Chondrocyte (in vitro differentiated cells): ENCODE data around the gene TSR3. TPM values are rescaled to one million over a fixed set of nuclear protein-coding genes. Genes with fewer than 3 reads are reported as not detected.
A peak's percentile ranks its signal among the peaks of the same experiment; 100 is the strongest.

Source experiments
- DNase-seq: peaks from one replicate; pipeline ENCODE4 v3.0.0; 2021; ENCODE audit warnings: mixed read lengths, low spot score
- H3K27ac Mint-ChIP-seq: one replicate; pipeline ENCODE4 v1.8.0; 2021; ENCODE audit warnings: mild to moderate bottlenecking, moderate library complexity, mixed read lengths; ENCODE audit not compliant: unreplicated experiment
- H3K27me3 Mint-ChIP-seq: 2 replicates; pipeline ENCODE4 v1.8.0; 2021; ENCODE audit warnings: low read depth, mixed read lengths
- H3K36me3 Mint-ChIP-seq: 2 replicates; pipeline ENCODE4 v1.8.0; 2021; ENCODE audit warnings: low read depth, mixed read lengths
- H3K4me1 Mint-ChIP-seq: 2 replicates; pipeline ENCODE4 v1.8.0; 2021; ENCODE audit warnings: low read depth, mild to moderate bottlenecking, mixed read lengths
- H3K4me3 Mint-ChIP-seq: one replicate; pipeline ENCODE4 v1.8.0; 2021; ENCODE audit warnings: mild to moderate bottlenecking, moderate library complexity, mixed read lengths; ENCODE audit not compliant: unreplicated experiment
- H3K9me3 Mint-ChIP-seq: 2 replicates; pipeline ENCODE4 v1.8.0; 2021; ENCODE audit warnings: low read depth, mixed read lengths
- total RNA-seq: library from RNA; stranded (reverse); gene quantifications from 3 replicates; pipeline ENCODE4 v1.2.1, GENCODE V29; 2021
- TF ChIP-seq, protein P1 (sequence below): fragments of 200-600 bp; sonication (generic); IDR thresholded peaks from 2 replicates; pipeline ENCODE4 v1.5.0; 2021; ENCODE audit warnings: antibody characterized with exemption, mild to moderate bottlenecking, moderate library complexity

TSR3 gene
- total RNA-seq, 1 donor from 2014 or later = 56.0 TPM

- H3K27ac Mint-ChIP-seq = no peak overlapping the region
- peaks cover 25% of the 10 kb centered on the region for H3K36me3 Mint-ChIP-seq
- TF ChIP-seq, protein P1, sequence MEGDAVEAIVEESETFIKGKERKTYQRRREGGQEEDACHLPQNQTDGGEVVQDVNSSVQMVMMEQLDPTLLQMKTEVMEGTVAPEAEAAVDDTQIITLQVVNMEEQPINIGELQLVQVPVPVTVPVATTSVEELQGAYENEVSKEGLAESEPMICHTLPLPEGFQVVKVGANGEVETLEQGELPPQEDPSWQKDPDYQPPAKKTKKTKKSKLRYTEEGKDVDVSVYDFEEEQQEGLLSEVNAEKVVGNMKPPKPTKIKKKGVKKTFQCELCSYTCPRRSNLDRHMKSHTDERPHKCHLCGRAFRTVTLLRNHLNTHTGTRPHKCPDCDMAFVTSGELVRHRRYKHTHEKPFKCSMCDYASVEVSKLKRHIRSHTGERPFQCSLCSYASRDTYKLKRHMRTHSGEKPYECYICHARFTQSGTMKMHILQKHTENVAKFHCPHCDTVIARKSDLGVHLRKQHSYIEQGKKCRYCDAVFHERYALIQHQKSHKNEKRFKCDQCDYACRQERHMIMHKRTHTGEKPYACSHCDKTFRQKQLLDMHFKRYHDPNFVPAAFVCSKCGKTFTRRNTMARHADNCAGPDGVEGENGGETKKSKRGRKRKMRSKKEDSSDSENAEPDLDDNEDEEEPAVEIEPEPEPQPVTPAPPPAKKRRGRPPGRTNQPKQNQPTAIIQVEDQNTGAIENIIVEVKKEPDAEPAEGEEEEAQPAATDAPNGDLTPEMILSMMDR = no peak
- H3K4me1 Mint-ChIP-seq = peaks cover 31% of the 10 kb centered on the region
- H3K27me3 Mint-ChIP-seq = no peaks in the 10 kb centered on the region
- peak; percentile 85 for DNase-seq
- no peak overlapping the region for H3K4me3 Mint-ChIP-seq
- H3K9me3 Mint-ChIP-seq = no peaks in the 10 kb centered on the region
Measured at GRCh38 chr16:1314399-1315068, 37.1 kb downstream of the TSR3 start.

DNA sequence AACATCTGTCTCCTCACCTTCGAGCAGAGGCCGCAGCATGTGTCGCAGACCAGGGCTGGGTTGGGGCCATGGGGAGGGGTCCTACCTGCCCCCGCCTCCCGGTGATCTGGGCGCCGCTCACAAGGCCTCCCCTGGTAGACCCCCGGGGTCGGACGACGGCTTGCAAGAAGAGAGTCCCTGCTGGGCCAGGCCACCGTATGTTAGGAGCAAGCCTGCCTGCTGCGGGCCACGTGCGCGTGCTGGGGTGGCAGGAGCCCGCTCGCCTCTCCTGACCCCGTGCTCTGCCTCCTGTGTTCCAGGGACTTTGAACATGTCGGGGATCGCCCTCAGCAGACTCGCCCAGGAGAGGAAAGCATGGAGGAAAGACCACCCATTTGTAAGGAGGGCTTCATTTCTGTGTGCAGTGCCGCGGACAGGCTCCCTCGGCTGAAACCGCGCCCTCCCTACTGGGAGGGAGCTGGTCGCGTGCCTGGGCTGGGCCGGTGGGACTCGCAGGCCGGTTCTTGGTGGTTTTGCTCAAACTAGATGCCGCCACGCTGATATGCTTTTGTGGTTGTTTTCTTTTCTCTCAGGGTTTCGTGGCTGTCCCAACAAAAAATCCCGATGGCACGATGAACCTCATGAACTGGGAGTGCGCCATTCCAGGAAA, 37.8 kb downstream of the TSR3 start:
- Mint-ChIP-seq H3K9me3 (no peaks in the 10 kb centered on the region), H3K36me3 (peaks cover 22% of the 10 kb centered on the region), H3K27me3 (no peaks in the 10 kb centered on the region), H3K4me1 (peaks cover 31% of the 10 kb centered on the region), H3K4me3 (no peak overlapping the region), H3K27ac (no peak overlapping the region)
- DNase-seq = peak; percentile 92
- TF ChIP-seq, protein P1 = no peak

GRCh38 chr16:1312903-1313302, 38.8 kb downstream of the TSR3 start:
- H3K9me3 Mint-ChIP-seq = no peaks in the 10 kb centered on the region
- H3K27me3 Mint-ChIP-seq = no peaks in the 10 kb centered on the region
- no peak overlapping the region for H3K4me3 Mint-ChIP-seq
- no peak for DNase-seq
- H3K4me1 Mint-ChIP-seq = peaks cover 31% of the 10 kb centered on the region
- H3K27ac Mint-ChIP-seq = peak overlapping the region; percentile 27
- TF ChIP-seq, protein P1 = no peak
- peaks cover 15% of the 10 kb centered on the region for H3K36me3 Mint-ChIP-seq

- H3K27ac Mint-ChIP-seq = no peak overlapping the region
- peaks cover 31% of the 10 kb centered on the region for H3K4me1 Mint-ChIP-seq
- H3K4me3 Mint-ChIP-seq = no peak overlapping the region
- TF ChIP-seq, protein P1 = no peak
- DNase-seq = no peak
- H3K27me3 Mint-ChIP-seq = no peaks in the 10 kb centered on the region
- peaks cover 11% of the 10 kb centered on the region for H3K36me3 Mint-ChIP-seq
- H3K9me3 Mint-ChIP-seq = no peaks in the 10 kb centered on the region
Measured at GRCh38 chr16:1312467-1312816, 39.2 kb downstream of the TSR3 start.

DNA sequence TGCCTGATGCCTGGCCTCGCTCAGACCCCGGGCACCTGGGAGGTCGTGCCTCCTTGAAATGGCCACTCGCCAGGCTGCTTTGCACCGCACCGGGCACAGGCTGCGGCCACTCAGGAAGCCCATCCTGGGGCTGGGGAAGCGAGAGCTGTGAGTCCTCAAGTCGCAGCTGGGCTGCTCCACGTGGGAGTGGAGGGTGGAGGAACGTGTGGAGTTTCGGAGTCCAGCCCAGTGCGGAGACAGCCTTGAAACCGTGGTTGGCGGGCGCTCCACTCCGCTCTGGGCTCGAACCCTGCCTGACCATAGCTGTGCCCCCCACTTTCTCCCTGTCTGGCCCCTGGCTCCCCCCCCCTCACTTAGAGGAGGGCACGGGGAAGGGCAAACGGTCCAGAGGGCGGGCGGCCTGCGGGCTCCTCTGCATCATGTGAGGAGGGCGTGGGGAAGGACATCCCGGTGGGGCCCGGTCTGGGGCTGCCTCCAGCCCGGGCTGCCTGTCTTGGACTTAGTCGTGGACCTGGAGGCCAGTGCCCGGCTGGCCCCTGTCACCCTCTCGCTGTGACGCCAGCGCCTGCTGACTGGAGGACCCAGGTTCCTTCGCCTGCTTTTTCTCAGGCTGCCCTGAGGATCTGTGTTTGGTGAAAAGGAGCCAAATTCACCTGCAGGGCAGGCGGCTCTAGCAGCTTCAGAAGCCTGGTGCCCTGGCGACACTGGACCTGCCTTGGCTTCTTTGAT, 39.8 kb downstream of the TSR3 start:
- Mint-ChIP-seq H3K27ac (no peak overlapping the region), H3K9me3 (no peaks in the 10 kb centered on the region), H3K4me3 (peak overlapping the region; percentile 90), H3K4me1 (peaks cover 31% of the 10 kb centered on the region), H3K36me3 (peaks cover 10% of the 10 kb centered on the region), H3K27me3 (no peaks in the 10 kb centered on the region)
- TF ChIP-seq, protein P1 = no peak
- no peak for DNase-seq
